ENCODE measurements around the gene OR13C9.
"Not testable (repeated sequence)": the region's sequence is repeated elsewhere in the genome, so short reads cannot be mapped to it uniquely, and the experiment has no call there.

GRCh38 chr9:104599313-104599712 is 18.7 kb downstream of the OR13C9 start, which contains the start of gene OR13C5:
- TF ChIP-seq, protein P1, sequence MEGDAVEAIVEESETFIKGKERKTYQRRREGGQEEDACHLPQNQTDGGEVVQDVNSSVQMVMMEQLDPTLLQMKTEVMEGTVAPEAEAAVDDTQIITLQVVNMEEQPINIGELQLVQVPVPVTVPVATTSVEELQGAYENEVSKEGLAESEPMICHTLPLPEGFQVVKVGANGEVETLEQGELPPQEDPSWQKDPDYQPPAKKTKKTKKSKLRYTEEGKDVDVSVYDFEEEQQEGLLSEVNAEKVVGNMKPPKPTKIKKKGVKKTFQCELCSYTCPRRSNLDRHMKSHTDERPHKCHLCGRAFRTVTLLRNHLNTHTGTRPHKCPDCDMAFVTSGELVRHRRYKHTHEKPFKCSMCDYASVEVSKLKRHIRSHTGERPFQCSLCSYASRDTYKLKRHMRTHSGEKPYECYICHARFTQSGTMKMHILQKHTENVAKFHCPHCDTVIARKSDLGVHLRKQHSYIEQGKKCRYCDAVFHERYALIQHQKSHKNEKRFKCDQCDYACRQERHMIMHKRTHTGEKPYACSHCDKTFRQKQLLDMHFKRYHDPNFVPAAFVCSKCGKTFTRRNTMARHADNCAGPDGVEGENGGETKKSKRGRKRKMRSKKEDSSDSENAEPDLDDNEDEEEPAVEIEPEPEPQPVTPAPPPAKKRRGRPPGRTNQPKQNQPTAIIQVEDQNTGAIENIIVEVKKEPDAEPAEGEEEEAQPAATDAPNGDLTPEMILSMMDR (IDR thresholded peaks at IDR 0.05; ENCODE audit: poor library complexity), result not testable (repeated sequence)
- TF ChIP-seq EZH2 (IDR thresholded peaks at IDR 0.05; ENCODE audit: borderline replicate concordance); EZH2phosphoT487 (IDR thresholded peaks at IDR 0.05; ENCODE audit: low read depth, severe bottlenecking, unreplicated experiment): not testable (repeated sequence)

All from hepatocyte (in vitro differentiated cells).